NCI-H2029 (cell line): Measurements from ENCODE around the gene MCAT.
"Not testable (repeated sequence)": the region's sequence is repeated elsewhere in the genome, so short reads cannot be mapped to it uniquely, and the experiment has no call there.

Experiments used
- DNase-seq: peaks from one replicate; lab custom pipeline; 2025; lab: John Stamatoyannopoulos, UW

Gene MCAT

GRCh38 chr22:43127166-43127908, 15.9 kb downstream of the MCAT start:
- DNase-seq, result no peak

- DNase-seq, result no peak
Measured at GRCh38 chr22:43126501-43127165, 16.6 kb downstream of the MCAT start.

- no peak for DNase-seq
Measured at GRCh38 chr22:43118953-43119458, 24.2 kb downstream of the MCAT start.

GRCh38 chr22:43118024-43118849, 25.0 kb downstream of the MCAT start:
- DNase-seq, result no peak

- no peak for DNase-seq
Measured at GRCh38 chr22:43116932-43117331, 26.3 kb downstream of the MCAT start.

GRCh38 chr22:43114958-43115357, 28.2 kb downstream of the MCAT start:
- DNase-seq, result peak; percentile 87

- DNase-seq, result peak; percentile 81
Measured at GRCh38 chr22:43113526-43114251, 29.5 kb downstream of the MCAT start.

GRCh38 chr22:43110927-43111623, 32.1 kb downstream of the MCAT start:
- DNase-seq, result peak; percentile 50

GRCh38 chr22:43110444-43110926, 32.7 kb downstream of the MCAT start, which contains the start of gene BIK:
TSS of gene BIK (plus strand) at chr22:43110750. CDS start at chr22:43124023, 13,273 bp downstream.
- DNase-seq, result peak; percentile 33

GRCh38 chr22:43109921-43110443, 33.2 kb downstream of the MCAT start:
- no peak for DNase-seq

- DNase-seq, result no peak
Measured at GRCh38 chr22:43109511-43109910, 33.7 kb downstream of the MCAT start.

- no peak for DNase-seq
Measured at GRCh38 chr22:43106302-43106701, 36.9 kb downstream of the MCAT start.

GRCh38 chr22:43104950-43105349, 38.2 kb downstream of the MCAT start:
- DNase-seq, result not testable (repeated sequence)

- DNase-seq, result not testable (repeated sequence)
Measured at GRCh38 chr22:43104056-43104625, 39.1 kb downstream of the MCAT start.

- DNase-seq, result no peak
Measured at GRCh38 chr22:43101306-43101705, 41.9 kb downstream of the MCAT start.

GRCh38 chr22:43100225-43100624, 43.0 kb downstream of the MCAT start:
- DNase-seq, result no peak

GRCh38 chr22:43099095-43099494, 44.1 kb downstream of the MCAT start:
- no peak for DNase-seq

- DNase-seq, result no peak
Measured at GRCh38 chr22:43098356-43098755, 44.8 kb downstream of the MCAT start.

GRCh38 chr22:43096420-43096819, 46.8 kb downstream of the MCAT start:
- no peak for DNase-seq

- DNase-seq, result no peak
Measured at GRCh38 chr22:43094551-43094950, 48.6 kb downstream of the MCAT start.
